Measurements from ENCODE around the gene ACTL7A.
"Not testable (repeated sequence)": the region's sequence is repeated elsewhere in the genome, so short reads cannot be mapped to it uniquely, and the experiment has no call there.

DNA sequence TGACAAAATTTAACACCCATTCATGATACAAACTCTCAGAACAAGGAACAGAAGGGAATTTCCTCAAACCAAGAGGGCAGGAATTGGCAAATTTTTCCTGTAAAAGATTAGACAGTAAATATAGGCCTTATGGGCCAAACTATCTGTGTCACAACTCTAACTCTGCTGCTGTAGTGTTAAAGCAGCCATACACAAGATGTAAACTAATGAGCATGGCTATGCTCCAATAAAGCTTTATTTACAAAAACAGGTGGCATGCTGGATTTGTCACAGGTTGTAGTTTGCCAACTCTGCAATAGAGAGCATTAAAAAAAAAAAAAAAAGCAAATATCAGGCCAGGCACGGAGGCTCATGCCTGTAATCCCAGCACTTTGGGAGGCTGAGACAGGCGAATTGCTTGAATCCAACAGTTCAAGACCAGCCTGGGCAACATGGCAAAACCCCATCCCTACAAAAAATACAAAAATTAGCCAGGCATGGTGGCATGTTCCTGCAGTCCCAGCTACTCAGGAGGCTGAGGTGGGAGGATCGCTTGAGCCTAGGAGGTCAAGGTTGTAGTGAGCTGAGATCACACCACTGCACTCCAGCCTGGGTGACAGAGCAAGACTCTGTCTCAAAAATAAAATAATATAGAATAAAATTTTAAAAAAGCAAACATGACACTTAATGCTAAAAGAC is 24.7 kb downstream of the ACTL7A start:
- TF ChIP-seq, protein P1, sequence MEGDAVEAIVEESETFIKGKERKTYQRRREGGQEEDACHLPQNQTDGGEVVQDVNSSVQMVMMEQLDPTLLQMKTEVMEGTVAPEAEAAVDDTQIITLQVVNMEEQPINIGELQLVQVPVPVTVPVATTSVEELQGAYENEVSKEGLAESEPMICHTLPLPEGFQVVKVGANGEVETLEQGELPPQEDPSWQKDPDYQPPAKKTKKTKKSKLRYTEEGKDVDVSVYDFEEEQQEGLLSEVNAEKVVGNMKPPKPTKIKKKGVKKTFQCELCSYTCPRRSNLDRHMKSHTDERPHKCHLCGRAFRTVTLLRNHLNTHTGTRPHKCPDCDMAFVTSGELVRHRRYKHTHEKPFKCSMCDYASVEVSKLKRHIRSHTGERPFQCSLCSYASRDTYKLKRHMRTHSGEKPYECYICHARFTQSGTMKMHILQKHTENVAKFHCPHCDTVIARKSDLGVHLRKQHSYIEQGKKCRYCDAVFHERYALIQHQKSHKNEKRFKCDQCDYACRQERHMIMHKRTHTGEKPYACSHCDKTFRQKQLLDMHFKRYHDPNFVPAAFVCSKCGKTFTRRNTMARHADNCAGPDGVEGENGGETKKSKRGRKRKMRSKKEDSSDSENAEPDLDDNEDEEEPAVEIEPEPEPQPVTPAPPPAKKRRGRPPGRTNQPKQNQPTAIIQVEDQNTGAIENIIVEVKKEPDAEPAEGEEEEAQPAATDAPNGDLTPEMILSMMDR (IDR thresholded peaks at IDR 0.05): not testable (repeated sequence)
- TF ChIP-seq POLR2A, EP300 (IDR thresholded peaks at IDR 0.05): not testable (repeated sequence)

Measured in tibial nerve (tissue), 4 donors.